ENCODE data around the gene NGDN.

GRCh38 chr14:23522643-23523198 is 53.2 kb downstream of the NGDN start:
- TF ChIP-seq CTCF (tag by site-specific recombination; IDR thresholded peaks at IDR 0.05) (no peak), PRDM2 (tag by site-specific recombination; IDR thresholded peaks at IDR 0.05; ENCODE audit: borderline replicate concordance) (no peak), BCL11A (tag by site-specific recombination; IDR thresholded peaks at IDR 0.05; ENCODE audit: low read depth) (no peak), KLF10 (tag by site-specific recombination; IDR thresholded peaks at IDR 0.05) (no peak), REST (tag by site-specific recombination; IDR thresholded peaks at IDR 0.05) (no peak), ZNF776 (tag by site-specific recombination; IDR thresholded peaks at IDR 0.05; ENCODE audit: borderline replicate concordance) (no peak), ZNF239 (tag by site-specific recombination; IDR thresholded peaks at IDR 0.05) (no peak), ZFP41 (tag by site-specific recombination; IDR thresholded peaks at IDR 0.05; ENCODE audit: borderline replicate concordance) (no peak), ZFP3 (tag by site-specific recombination; IDR thresholded peaks at IDR 0.05; ENCODE audit: low read depth) (no peak), ZNF843 (tag by site-specific recombination; IDR thresholded peaks at IDR 0.05) (no peak)
